ENCODE measurements around the gene CYB561. TPM values are rescaled to one million over a fixed set of nuclear protein-coding genes. Genes with fewer than 3 reads are reported as not detected.

The CYB561 gene
- total RNA-seq, 1 donor from 2014 or later: 26.7 TPM

DNA sequence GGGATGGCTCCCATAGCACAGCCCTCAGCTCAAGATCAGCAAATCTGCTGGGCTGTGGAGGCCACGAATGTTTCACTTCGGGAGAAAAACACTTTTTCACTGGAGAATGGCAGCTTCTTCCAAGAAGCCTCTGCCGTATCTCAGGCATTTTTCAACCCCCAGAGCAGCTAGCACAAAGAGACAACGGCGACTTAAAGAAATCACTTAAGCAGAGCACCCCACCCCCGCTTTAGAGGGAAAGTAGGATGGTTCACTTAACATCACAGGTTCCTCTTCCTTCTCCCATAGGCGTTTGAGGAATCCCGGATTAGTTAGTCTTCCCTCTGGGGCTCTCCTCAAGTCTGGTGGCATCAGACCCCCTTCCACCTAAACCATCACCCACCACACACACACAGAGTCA is 27.6 kb downstream of the CYB561 start:
- no peak for DNase-seq (ENCODE audit: low spot score)

DNA sequence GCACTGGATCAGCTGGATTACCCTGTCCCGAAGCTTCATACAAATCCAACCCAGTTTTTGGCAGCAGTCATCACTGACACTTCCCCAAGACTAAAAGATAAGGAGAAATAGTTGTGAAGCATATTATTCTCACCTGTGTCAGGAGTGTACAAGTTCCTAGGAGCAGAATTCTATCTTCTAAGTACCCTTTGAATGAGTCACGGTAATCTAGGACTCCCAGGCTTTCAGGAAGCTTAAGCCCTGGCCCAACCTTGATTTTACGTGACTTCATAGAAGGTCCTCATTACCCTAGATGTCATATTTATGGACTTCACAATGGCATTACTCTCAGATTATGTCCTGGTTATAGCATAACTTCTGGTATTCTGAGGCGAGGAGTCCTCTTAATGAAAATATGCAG is 31.9 kb downstream of the CYB561 start:
- DNase-seq (ENCODE audit: low spot score): no peak

DNA sequence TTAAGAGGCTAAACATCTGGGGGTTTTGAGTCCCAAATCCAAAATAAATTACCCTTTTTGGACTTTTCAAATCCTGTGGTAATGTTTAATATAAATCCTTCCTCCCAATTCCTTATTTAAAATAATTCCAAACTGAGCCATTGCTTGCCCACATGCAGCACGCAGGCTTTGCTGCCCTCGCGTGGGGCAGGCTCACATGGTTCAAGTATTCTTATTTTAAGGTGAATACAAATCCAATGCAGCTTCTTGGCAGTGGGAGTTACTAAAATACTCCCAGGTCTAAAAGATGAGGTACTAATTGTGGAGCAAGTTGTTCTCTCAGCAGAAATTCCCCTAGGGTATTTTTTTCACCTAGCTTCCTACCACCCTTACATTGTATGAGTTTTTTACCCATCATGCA is 33.0 kb downstream of the CYB561 start:
- no peak for DNase-seq (ENCODE audit: low spot score)

DNA sequence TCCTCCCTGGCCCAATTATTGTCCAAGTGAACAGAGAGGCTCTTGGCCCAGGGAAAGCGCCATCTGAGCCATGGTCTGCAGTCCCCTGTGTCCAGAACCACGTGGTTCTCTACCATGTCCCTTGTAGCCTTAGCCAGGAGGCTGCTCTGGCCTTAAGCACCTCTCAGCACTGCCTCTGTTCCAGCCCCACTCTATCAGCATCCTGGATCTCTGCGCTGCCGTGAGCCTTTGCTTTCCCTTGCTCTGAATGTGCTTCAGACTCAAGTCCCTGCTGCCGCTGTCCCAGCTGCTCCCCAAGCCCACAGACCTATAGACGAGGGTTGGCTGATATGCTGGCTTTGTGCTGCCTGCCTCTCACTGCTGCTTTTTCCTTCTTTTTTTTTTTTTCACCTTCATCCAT is 33.9 kb downstream of the CYB561 start:
- no peak for DNase-seq (ENCODE audit: low spot score)

DNA sequence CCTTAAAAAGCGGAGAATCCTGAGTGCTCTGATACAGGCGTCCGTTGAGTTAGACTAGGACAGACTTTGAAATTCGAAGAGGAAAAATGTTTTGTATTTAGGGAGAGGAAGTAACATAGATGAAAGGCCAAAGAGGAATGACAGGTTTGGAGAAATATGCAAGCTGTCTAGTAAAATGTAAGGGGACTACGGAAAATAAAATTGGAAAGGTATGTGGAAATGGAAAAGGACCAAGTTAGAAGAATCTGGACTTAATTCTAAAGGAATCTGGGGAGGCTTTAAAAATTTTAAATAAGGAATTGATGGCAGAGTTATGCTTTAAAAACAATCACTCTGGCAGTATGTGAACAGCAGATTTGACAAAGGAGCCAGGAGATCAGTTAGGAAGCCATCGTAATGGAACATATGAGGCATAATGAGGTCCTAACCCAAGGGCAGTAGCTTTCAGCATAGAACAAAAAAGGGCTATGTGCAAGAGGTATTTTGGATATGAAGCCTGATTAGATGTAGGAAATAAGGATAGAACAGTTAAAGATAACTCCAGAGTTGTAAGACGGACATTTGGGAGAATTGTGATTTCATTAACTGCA is 38.3 kb downstream of the CYB561 start:
- no peak for DNase-seq (ENCODE audit: low spot score)

DNA sequence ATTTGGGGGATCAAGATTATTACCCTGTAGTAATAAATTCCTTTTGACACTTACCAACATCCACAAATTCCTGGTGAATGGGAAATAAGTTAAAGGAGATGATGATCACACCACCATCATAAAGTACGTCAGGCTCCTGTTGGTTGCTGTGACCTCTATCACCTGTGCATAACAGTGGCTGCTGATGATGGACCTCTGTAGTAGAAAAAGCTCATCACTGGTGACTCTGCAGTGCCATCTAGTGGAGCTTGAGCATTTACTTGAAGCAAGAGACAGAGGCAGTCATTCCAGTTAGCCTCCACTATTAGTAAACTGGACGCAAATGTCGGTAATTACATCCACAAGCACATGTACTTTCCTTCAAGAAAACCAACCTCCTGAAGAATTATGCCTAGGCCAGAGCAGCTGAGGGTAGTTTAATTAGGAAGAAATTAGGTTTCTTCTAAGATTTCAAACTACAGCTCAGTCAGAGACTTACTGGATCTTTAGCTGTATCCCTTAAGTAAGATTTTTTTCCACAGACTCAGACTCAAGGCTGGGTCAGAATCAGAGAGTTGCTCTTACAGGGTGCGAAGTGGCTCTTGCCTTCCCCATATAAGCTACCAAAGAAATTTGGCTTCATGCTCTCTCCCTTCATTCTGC is 39.3 kb downstream of the CYB561 start:
- no peak for DNase-seq (ENCODE audit: low spot score)

DNA sequence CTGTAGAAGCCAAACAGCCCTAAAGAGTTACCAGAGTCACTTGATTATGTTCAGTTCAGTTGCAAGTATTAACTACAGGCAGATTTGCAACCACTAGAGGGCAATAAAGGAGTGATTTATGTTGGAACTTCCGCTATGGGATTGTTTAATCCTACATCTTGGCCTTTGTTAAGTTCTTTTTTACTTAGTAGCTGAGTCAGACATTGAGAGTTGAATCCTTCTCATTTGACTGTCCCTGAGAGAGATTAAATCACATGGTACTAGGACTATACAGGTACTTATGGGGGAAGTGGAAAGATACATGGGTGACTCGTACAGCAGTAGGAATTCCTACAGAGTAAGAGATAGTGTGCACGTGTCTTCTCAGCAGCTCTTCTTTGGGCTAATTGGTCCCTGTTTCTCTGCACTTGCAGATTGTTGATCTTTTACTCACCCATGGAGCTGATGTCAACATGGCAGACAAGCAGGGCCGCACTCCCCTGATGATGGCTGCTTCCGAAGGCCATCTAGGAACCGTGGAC is 40.3 kb downstream of the CYB561 start:
- no peak for DNase-seq (ENCODE audit: low spot score)

DNA sequence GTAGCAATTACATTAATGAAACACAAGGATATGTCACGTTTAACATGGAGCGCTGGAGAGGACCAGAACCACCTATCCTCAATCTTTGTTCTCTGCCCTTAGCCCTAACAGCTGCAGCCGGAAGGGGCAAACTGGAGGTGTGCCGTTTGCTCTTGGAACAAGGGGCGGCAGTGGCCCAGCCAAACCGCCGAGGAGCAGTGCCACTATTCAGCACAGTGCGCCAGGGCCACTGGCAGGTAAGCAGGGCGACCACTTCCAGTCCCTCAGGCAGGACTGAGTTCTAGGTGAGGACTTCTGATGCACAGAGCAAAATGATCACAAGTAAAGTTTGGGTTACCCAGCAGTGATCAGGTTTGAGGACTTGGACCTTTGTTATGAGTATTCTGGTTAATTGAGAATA is 41.1 kb downstream of the CYB561 start:
- DNase-seq (ENCODE audit: low spot score): no peak

DNA sequence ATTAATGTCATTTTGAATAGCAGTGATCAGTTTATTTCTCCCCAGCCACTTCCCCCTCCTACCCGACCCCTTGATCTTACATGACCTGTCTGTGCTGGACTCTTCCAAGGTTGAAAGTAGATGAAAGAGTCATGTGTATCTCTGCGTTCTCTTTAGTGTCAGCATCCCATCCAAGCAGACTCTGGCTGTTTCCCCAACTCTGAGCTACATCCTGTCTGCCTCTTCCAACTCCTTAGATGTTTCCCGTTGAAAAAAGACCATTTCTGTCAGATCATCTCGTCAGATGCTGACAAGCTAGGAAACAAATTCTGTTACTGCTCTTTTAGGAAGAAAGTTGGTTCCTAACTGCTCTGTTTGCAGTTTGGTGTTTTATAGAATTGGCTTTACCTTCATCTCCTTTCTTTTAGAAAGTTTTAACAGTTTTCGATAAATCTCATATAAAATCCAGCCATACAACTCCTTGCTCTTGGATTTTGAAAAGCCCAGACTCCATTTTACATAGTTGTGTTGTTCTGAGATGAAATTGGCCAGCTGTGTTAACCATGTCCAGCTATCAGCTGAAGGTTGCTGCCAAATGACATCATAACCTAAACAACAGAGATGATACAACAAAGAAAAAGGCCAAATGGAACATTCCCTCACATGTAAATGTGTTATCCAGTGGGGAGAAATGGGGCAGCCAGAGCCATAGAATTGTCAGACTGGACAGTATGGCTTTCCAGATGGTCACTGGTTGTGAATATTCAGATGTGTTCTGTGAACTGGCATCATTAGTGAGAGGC is 43.5 kb downstream of the CYB561 start:
- DNase-seq (ENCODE audit: low spot score): no peak

DNA sequence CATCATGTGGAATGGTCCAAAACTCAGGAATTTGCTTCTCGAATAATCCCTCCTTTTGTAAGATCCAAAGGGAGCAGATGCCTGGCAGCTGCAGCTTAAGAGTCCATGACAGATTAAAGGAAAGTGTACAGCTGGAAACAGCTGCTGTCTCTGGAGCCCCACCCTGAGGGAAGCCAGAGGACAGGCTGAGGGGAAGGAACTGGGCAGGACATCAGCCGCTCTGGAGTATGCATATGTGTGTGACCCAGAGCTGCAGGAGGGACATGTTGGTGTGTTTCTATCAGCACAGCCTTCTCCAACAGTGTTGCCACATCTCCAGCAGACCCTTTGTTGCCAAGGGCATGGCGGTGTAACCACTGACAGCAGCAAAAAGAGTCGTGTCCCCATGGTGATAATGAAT is 46.2 kb downstream of the CYB561 start:
- DNase-seq (ENCODE audit: low spot score): no peak

DNA sequence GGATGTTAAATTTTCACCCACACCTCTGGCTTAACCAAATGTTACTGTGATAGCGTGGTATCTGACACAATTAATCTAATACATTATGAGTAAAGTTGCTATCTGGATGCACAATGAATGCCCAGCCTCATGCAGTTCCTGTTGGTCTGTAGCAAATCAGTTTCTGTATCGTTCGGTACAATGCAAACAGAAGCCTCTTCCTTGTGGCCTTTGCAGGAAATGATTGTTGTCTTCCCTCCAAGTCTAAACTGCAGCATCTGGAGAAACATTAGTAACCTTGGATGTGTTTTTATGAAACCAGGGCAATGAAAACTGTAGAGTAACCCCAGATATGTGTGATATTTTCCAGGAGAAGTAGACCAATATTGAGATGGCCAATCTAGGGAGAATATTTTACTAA is 46.8 kb downstream of the CYB561 start:
- no peak for DNase-seq (ENCODE audit: low spot score)

DNA sequence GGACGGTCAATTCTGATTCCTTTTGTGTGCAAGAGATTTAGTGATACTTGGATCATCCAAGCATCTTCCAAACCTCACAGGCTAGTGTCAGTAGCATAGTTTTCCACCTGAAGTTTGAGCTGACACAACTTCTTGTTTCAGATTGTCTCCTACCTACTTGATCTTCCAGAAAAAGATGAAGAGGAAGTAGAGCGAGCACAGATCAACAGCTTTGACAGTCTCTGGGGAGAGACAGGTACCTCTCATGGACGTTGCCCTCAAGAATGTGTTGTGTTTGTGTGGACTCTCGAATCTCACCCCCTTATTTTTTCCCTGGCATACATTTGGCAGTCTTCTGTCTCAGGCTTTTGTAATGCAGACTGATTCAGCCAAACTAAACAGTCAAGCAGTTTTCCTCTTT is 47.4 kb downstream of the CYB561 start:
- no peak for DNase-seq (ENCODE audit: low spot score)

DNA sequence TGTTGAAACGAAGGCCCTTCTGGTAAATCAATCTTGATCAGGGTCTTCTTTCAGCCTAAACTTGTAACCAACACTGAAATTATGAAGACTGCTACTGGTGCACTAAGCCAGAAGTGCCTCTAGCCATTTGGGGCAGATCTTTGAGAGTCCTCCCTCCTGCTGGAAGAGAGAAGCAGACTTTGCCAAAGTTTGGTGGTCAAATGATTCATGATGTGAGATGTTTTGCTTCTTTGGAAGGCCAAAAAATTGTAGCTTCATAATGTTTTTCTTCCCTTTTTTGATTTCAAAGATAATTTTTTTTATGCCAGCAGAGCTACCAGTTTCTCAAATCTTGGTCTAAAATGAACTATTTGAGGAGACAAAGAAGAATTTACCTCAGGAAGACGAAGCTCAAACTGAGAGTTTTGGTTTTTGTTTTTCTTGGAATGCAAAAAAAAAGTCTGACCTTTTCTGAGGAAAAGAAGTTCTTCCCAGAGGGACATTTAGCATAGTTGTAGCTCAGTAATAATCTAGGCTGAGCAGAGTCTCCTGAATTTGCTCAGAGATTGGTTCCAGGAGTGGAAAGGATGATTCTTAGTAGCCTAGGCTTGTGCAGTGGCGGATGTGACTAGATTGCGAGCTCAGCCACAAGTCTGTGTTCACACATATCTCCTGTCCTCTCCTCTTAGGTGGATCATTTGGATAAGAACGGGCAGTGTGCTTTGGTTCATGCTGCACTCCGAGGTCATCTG is 50.9 kb downstream of the CYB561 start:
- DNase-seq (ENCODE audit: low spot score): no peak

DNA sequence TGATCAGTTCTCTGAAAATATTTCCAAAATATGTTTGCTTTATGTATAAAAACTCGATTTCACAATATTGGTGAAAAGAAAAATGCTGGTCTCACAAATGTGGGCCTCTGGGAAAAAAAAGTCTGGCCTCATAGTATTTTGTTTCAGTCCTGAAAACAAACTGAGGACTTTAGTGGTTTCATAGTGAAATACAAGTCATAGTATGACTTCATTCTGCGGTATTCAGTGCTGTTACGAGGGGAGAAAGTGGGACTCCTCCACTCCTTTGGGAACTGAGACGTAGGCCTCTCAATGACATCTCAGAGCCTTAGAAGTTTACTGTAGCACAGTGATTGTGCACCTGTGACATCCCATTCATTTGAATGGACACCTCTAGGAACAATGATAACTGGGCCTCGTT is 56.0 kb downstream of the CYB561 start:
- DNase-seq (ENCODE audit: low spot score): no peak

DNA sequence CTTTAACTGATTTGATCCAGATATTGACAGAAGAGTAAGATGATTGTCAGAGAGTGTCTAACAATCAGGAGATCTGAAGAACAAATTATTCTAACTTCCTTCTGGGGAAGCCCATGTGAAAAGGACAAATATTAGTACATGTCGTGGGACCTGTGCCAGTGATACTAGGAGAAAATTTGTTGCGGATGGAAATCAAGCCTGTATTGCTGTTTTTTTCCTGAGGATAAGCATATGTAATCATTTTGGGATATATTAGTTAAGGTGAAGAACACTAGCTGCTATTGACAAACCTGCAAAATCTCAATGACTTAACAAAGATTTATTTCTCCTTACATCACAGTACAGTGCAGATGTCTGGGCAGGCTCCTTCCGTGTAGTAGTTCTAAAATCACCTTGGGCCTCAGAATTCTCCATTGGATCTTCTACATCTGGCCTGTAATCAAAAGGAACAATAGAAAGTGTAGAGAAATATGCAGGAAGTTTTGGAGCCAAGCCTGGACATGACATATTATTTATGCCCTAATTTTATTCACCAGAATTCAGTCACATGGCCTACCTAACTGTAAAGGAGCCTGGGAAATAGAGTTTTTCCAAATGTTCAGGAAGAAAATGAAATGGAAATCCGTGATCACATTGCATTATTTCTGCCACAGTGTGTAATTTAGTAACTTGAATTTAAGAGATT is 58.3 kb downstream of the CYB561 start:
- no peak for DNase-seq (ENCODE audit: low spot score)

DNA sequence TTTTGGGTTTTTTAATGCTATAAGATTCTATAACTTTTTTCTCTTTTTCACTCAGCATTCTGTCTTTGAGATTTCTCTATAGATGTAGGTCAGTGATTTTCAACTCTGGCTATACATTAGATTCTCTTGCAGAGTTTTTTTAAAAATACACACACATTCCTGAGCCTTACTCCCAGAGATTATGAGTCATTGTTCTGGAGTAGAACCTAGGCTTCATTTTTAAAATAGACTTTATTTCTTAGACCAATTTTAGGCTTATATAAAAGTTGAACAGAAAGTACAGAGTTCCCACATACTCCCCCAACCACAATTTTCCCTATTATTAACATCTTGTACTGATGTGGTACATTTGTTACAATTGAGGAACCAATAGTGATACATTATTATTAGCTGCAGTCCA is 63.3 kb downstream of the CYB561 start:
- DNase-seq (ENCODE audit: low spot score): no peak

Other genes starting within 250 kb of the CYB561 start
- 14.1 TPM for gene ACE, start 30.8 kb upstream of the CYB561 start, total RNA-seq
- not detected for gene KCNH6, start 77.1 kb upstream of the CYB561 start, total RNA-seq
- 49.6 TPM for gene DCAF7, start 104.2 kb upstream of the CYB561 start, total RNA-seq
- 17.1 TPM for gene TACO1, start 154.6 kb upstream of the CYB561 start, total RNA-seq
- 48.8 TPM for gene MAP3K3, start 176.1 kb upstream of the CYB561 start, total RNA-seq

Measured in mesenteric fat pad (tissue), 1 donor.